Measurements from ENCODE around the gene CDH15. TPM values are rescaled to one million over a fixed set of nuclear protein-coding genes. Genes with fewer than 3 reads are reported as not detected.

The CDH15 gene
- total RNA-seq, 1 experiment from 2014 or later = 0.46 TPM

- TF ChIP-seq NFE2L1 (CRISPR knock-in tag; IDR thresholded peaks at IDR 0.05) (no peak), ZNF416 (CRISPR knock-in tag; IDR thresholded peaks at IDR 0.05) (no peak)
Measured at GRCh38 chr16:89244754-89245153, 73.2 kb downstream of the CDH15 start (continued).

Other genes starting within 250 kb of the CDH15 start
- gene CBFA2T3, start 194.5 kb upstream of the CDH15 start, total RNA-seq (2021) = 1.9 to 2.8 TPM (median 2.6 TPM) in 3 replicates
- 22.9 to 29.5 TPM (median 26.4 TPM) in 3 replicates for gene ACSF3, start 77.9 kb upstream of the CDH15 start, total RNA-seq (2021)
- gene SLC22A31, start 28.8 kb downstream of the CDH15 start, total RNA-seq (2021) = 9.8 to 12.1 TPM (median 10.7 TPM) in 3 replicates
- gene ZNF778, start 46.0 kb downstream of the CDH15 start, total RNA-seq (2021) = 15.5 to 31.2 TPM (median 15.6 TPM) in 3 replicates

Data from WTC11 (cell line).